GM23338 (cell line): ENCODE measurements around the gene UBXN2A.

Experiments used
- CREB1 ChIP-seq: fragments of 250-450 bp; sonication (Bioruptor Pico); IDR thresholded peaks from 2 replicates; pipeline ENCODE4 v1.5.0; 2020; ENCODE audit warnings: low read depth, mild to moderate bottlenecking, moderate library complexity
- CTCF ChIP-seq, 2 experiments: fragments of 200-600 bp in 1 of 2; sonication (generic) in 1 of 2; conservative IDR thresholded peaks; 2 replicates each; pipeline versions ENCODE4 v1.5.1 to v1.6.1; 2016 to 2017; ENCODE audit warnings: antibody characterized with exemption in 2 of 2, low read depth in 2 of 2, mild to moderate bottlenecking in 2 of 2, moderate library complexity in 1 of 2
- ETS1 ChIP-seq: IDR thresholded peaks from 2 replicates; pipeline ENCODE4 v1.6.1; 2016; ENCODE audit warnings: antibody characterized with exemption
- EZH2 ChIP-seq: fragments of 200-600 bp; sonication (generic); IDR thresholded peaks from one replicate; pipeline ENCODE4 v1.8.0; 2017; ENCODE audit warnings: antibody characterized with exemption, mild to moderate bottlenecking, low read depth; ENCODE audit not compliant: unreplicated experiment
- EZH2phosphoT487 ChIP-seq: fragments of 200-600 bp; sonication (generic); IDR thresholded peaks from one replicate; pipeline ENCODE4 v1.8.1; 2018; ENCODE audit warnings: antibody characterized with exemption; ENCODE audit not compliant: unreplicated experiment
- JUNB ChIP-seq: IDR thresholded peaks from one replicate; pipeline ENCODE4 v1.6.1; 2016; ENCODE audit warnings: antibody characterized with exemption; ENCODE audit not compliant: unreplicated experiment
- POLR2AphosphoS5 ChIP-seq: IDR thresholded peaks from 2 replicates; pipeline ENCODE4 v1.6.1; 2016; ENCODE audit warnings: antibody characterized with exemption, low read depth
- REST ChIP-seq: IDR thresholded peaks from one replicate; pipeline ENCODE4 v1.6.1; 2018; ENCODE audit warnings: antibody characterized with exemption; ENCODE audit not compliant: unreplicated experiment
- STAT1 ChIP-seq: IDR thresholded peaks from one replicate; pipeline ENCODE4 v1.6.1; 2016; ENCODE audit warnings: antibody characterized with exemption; ENCODE audit not compliant: unreplicated experiment
- ZNF114 ChIP-seq: fragments of 250-450 bp; sonication (Bioruptor Pico); IDR thresholded peaks from 2 replicates; pipeline ENCODE4 v1.5.0; 2020; ENCODE audit warnings: mild to moderate bottlenecking, moderate library complexity
- ZNF331 ChIP-seq: fragments of 250-450 bp; sonication (Bioruptor Pico); IDR thresholded peaks from 2 replicates; pipeline ENCODE4 v1.5.0; 2020; ENCODE audit warnings: low read depth, mild to moderate bottlenecking, moderate library complexity

GRCh38 chr2:23994567-23994966 is 54.3 kb downstream of the UBXN2A start:
- TF ChIP-seq CTCF (conservative IDR thresholded peaks at IDR 0.05; ENCODE audit: low read depth in 2 of 2) (no peak), POLR2AphosphoS5 (no peak), REST (no peak), EZH2phosphoT487 (no peak), EZH2 (no peak), ZNF331 (CRISPR knock-in tag) (no peak), JUNB (no peak), CREB1 (CRISPR knock-in tag) (no peak), ZNF114 (CRISPR knock-in tag) (no peak), STAT1 (no peak), ETS1 (no peak)
